ENCODE results near the gene TBC1D2B.

Gene TBC1D2B

DNA sequence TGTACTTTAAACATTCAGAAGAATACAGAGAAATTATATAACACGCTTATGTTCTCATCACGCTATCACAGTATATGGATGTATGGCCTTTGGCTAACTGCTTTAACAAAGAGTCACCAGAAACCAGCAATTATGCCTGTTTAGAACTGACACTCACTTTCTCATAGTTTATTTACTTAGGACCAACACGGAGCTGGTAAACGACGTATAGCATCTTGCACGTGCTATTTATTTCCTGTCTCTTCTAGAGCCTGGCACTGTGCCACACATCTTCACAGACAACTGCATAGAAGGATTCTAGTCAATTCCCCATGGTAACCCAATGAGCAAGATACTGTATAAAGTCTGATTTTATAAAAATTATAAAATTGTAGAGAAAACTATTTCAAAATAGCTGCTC lies 43.6 kb downstream of the TBC1D2B start:
- DNase-seq (ENCODE audit: low spot score): no peak

DNA sequence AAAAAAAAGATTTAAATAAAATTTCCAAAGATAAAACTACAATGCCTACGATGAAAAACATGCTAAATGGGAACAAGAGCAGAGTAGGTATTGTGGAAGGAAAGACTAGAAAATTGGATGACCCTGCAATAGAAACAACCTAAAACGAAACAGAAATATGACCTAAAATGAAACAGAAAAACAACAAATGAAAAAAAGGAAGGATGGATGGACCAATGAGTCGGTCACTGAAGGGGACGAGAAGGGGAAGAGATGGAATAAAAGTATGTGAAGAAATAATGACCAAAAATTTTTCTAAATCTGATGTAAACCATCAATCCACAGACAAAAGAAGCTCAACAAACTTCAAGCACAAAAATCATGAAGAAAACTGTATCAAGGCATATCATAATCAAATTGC lies 44.8 kb downstream of the TBC1D2B start:
- DNase-seq (ENCODE audit: low spot score): no peak

GRCh38 chr15:78024883-78025282 lies 52.6 kb downstream of the TBC1D2B start:
- DNase-seq (ENCODE audit: low spot score): no peak

- DNase-seq (ENCODE audit: low spot score): no peak
Observed at GRCh38 chr15:78024519-78024870, 53.0 kb downstream of the TBC1D2B start.

GRCh38 chr15:78023865-78024518 lies 53.5 kb downstream of the TBC1D2B start:
- no peak for DNase-seq (ENCODE audit: low spot score)

- DNase-seq (ENCODE audit: low spot score): no peak
Observed at GRCh38 chr15:78023081-78023665, 54.3 kb downstream of the TBC1D2B start.

- no peak for DNase-seq (ENCODE audit: low spot score)
Observed at GRCh38 chr15:78021761-78022160, 55.8 kb downstream of the TBC1D2B start.

- DNase-seq (ENCODE audit: low spot score): no peak
Observed at GRCh38 chr15:78020007-78020406, 57.5 kb downstream of the TBC1D2B start.

DNA sequence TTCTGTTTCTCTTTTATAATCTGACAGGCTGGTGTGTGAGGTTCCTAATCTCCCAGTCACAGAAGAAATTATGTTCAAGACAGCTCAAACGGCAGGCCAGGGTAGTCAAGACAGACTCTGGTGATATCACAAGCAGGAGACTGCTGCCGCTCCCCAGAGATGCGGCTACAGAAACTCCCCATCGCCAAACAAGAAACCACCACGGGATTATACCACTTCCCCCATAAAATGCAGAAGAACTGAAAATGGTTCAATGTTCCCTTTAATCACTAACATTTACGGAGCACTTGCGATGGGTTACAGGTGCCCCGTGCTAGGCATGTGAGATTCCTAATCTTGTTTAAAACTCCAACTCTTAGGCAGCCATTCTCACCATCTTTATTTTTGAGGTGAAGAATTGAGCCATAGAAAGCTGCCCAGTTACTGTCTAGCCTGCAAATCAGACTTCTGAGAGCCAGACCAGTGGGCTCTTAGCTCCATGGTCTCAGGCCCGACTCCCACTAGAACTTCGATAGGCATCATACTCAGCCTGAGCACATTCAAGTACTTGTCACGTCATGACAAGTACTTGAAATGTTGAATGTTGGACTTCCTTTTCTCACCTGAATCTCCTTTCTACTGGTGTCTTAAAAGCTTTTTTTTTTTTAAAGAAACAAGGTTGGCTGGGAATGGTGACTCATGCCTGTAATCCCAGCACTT lies 58.4 kb downstream of the TBC1D2B start:
- DNase-seq (ENCODE audit: low spot score): no peak

- DNase-seq (ENCODE audit: low spot score): peak; percentile 25
Observed at GRCh38 chr15:78018445-78018844, 59.1 kb downstream of the TBC1D2B start.

DNA sequence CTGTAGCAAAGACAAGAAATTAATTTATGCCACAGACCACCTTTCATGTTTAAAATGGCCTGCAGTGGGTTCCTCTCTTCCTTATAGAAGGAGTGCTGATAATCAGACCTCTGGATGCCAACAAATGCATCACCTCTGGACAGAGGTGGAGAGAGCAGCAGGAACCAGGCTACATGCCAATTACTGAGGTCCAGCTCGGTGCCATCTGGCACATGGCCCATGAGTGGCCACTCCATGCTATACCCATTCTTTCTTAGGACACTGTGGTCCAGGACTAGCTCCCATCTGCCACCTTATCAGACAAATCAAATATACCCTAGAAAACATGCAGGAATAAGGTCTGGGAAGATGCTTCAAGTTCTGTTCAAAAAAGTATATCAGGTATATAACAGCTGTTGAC lies 60.7 kb downstream of the TBC1D2B start:
- no peak for DNase-seq (ENCODE audit: low spot score)

GRCh38 chr15:78012643-78013077 lies 64.9 kb downstream of the TBC1D2B start:
- DNase-seq (ENCODE audit: low spot score): no peak

DNA sequence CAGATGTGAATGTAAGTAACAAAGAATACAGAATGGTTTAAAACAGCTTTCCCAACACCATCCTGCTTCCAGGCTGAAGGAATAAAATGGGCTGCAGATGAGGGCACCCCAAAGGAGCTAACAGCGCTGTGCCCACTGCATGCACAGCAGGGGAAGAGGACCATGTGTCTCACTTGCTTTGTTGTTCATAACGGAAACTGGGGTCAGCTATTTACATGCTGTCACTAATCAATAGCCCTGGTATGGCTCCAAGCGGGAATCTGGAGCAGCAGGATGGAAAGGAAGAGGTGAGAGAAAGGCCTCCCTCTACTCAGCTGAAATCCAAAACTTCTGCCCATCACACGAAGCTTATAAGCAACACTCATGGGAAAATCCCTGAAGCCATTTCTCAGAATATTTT lies 67.4 kb downstream of the TBC1D2B start:
- no peak for DNase-seq (ENCODE audit: low spot score)

- no peak for DNase-seq (ENCODE audit: low spot score)
Observed at GRCh38 chr15:78007964-78008886, 69.3 kb downstream of the TBC1D2B start.

DNA sequence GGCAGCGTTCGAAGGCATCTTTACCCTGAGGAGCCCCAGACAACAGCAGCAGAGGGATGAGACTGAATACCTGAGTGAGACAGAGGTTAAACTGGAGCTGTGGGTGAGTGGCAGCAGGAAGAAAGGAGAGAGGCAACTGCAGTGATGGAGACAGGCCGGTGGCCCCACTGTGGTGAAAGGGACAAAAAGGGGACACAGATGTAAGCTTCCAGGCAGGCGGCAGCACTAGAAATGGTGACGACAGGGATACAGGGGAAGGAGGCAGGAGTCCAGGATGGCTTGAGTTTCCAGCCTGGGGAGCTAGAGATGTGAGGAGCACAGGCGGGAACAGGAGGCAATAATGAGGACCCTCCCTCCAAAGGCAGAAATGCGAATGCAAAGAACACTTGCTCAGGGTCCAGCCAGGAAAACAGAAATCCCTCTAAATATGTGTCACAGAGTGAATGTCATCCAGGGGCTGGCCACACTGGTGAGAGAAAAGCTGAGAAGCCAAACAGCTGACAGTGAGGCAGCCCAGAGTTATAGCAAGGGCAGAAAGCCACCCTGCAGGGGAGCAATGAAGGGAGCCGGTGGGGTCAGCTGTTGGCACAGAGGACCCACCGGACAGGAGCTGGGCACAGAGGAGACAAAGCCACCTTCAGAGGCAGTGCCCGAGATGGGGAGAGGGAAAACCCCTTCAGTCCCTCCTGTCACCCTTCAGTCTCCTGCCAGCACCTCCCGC lies 70.1 kb downstream of the TBC1D2B start:
- no peak for DNase-seq (ENCODE audit: low spot score)

DNA sequence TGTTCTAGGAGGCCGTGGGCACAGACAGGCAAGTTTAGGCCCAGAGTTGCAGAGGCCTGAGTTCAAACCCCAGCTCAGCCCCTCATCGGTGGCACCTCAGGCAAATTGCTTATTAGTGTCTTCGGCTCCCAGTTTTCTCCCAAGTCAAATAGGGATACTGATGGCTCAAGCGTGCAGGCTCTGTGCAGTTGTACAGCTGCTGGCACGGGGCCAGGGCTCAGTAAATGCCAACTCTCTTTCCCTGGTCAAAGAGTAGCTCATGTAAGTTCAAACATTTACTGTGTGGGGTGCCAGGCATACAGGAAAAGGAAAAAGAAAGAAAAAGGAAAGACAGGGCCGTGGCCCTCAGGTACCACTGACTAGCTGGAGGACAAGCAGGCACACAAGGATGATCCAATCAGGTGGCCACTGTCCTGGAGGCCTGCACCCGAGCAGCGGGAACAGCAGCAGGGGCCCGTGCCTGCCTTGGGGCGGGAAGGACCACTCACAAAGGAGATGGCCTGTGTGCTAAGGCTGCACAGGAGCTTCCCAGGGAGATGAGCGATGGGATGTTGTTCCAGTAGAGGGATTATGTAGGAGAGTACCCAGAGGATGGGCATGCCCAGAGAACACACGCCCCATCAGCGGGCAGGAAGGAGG lies 70.8 kb downstream of the TBC1D2B start:
- no peak for DNase-seq (ENCODE audit: low spot score)

DNA sequence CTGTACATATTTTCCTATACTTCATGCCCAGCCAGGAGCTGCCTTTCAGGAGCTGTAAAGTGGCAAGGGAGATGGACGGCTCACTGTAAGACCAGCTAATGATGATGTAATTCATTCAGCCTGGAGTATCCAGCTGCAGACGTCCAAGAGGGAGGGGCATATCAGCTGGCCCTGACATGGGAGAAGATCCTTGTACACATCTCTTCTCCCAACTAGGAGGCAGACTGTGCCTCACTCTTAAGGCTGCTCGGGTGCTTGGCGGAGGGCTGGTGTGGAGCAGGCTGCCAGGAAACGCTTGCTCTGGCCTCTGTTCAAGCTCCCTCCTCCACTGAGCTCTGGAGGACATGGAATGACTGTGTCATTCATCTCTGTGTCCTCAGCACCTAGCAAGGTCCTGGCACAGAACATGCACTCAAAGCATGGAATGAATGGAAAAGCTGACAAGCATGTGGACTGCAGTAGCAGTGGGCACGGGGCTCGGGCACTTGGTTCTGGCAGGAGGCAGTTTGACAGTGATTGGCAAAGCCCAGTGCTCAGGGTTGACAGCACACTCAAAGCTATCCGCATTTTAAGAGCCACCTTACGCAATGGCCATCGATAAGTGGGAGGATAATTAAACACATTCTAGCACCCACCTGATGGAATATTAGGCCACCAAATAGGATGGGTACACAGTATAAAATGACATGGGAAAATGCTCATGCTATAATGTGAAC lies 72.4 kb downstream of the TBC1D2B start:
- no peak for DNase-seq (ENCODE audit: low spot score)

DNA sequence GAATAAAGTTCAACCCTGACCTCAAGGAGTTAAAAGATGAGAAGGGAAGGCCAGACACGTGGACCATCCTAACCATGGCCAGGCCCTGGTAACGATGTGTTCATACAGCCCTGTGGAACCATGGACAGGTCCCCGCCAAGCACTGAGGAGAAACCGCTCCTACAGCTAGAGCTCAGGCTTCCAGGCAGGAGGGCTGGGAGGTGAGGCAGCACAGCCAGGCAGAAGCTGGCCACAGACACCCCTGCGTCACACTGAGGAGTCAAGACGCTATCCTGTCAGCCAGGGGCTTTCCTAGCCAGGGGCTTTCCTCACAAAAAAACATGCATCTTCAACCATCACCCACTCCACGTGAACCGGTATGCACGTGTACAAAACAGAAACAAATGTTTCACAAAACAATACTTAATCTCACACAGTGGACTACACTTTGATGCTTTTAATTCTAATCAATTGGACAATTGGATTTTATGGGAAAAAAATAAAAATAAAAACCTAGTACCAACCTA lies 73.2 kb downstream of the TBC1D2B start:
- no peak for DNase-seq (ENCODE audit: low spot score)

DNA sequence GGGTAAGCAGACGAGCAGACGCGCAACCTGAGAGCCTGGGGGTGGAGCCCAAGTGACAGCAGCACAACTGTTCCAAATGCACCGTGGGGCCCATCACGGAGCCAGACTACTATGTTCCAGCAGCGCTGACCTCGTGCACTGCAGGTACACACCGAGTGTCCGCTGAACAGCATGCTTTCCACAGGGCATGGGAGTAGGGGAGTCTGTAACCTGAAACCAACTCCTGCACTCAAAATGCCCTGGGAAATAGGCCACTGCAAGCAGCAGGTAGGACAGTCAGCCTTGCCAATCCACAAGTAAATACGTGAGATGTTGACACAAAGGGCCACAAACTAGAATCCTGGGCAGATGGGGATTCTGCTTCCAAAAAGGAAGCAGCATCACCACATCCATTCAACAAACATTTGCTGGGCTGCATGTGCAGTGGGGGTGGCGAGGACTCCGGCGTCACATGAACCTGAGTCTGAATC lies 73.9 kb downstream of the TBC1D2B start:
- no peak for DNase-seq (ENCODE audit: low spot score)

DNA sequence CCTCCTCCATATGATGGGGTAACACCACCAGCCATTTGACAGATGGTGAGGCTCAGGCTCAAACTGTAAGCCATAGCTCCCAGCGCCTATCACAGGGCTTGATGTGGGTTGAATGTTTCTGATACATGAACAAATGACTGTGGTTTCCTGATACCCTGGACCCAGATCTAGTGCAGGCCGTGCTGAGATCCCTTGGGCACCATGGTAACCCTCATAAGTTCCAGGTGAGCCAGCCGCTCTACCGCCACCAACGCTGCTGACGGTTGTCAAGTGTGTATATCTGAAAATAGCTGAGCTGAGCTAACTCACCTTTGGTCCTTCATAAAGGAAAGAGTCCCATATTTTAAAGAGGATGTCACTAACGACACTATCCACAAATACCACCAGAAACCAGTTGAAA lies 74.5 kb downstream of the TBC1D2B start:
- no peak for DNase-seq (ENCODE audit: low spot score)

All from hematopoietic multipotent progenitor cell treated with erythropoietin and hydrocortisone succinate and interleukin-3 and kit ligand, for 17 days (in vitro differentiated cells).